NCI-H1930 (cell line): Measurements from ENCODE around the gene SPTBN2.

Experiments
- DNase-seq, 2 experiments: peaks; one replicate each; lab custom pipeline; 2025; lab: John Stamatoyannopoulos, UW

The SPTBN2 gene

DNA sequence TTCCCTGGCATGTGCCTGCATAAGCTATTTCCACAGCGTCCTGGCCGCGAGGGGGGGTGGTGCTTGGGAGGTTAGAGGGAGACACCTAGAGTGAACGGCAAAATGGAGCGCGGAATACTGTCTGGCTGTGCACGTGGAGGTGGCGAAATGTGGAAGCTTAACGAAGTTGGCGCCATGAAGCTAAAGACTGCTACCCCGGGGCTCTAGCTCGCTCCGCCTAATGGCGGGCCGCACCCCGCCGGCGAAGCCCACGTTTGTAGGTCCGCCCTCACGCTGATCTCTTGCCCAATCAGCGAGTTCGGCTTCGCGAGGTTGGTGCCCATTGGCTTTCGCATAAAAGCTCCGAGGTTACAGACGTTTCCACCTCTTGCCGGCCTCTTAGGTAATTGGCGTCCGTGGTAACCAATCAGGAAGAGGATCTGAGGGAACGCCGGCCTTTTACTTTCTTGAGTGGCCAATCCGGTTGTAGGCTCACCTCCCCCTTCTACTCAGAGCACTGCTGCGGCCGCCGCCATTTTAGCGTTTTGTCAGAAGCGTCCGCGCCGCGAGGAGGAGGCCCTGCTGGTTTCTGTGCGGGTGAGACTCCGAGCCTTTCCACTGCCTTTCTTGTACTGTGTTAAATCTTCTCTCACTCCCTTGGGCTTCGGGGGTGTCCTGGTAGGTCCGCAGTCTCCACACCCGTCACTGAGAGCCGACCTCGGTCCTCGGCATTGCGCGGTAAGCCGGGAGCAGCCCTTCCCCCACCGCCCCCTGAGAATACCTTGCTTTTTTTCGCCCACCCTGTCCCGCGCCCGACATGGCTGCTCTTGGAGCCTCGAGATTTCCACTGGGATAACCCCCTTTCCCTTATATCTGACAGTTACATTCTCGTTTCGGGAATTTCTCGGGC lies 90.6 kb downstream of the SPTBN2 start, which contains the start of gene RBM4:
TSS of gene RBM4 (plus strand) at position 527 of the 889 bp plus-strand sequence. CDS start 1,009 bp downstream, outside the sequence.
- peak; percentile 99 for DNase-seq

DNA sequence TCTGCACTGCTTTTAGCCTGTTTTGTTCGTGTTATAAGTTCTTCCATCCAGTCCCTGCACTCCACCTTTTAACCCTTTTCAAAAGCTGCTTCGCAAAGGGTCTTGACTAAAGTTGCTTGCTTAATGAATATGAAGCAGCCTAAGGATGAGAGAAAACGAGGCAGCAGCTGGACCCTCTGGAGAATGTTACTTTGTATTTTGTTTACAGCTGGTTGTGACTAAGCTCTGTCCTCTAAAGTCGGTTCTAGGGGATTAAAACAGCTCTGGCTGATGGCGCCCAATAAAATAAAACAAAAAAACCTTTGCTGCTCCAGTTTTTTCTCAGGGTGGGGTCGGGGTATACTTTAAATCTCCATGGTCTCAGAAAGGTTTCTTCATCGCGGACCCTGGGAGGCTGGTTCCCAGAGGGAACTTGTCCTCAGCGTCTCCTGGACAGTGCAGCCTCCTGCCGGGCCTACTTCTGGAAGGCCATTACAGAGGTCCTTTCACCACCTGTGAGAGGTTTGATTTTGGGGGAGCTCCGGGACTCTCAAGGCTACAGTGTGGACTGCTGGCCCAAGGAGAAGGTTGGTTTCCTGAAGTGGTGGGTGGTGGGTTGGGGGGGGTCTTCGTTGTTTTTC lies 91.3 kb downstream of the SPTBN2 start:
- DNase-seq: no peak

- DNase-seq: no peak
Observed at GRCh38 chr11:66636411-66636810, 92.6 kb downstream of the SPTBN2 start.
